ENCODE data around the gene KRTAP10-6.

DNA sequence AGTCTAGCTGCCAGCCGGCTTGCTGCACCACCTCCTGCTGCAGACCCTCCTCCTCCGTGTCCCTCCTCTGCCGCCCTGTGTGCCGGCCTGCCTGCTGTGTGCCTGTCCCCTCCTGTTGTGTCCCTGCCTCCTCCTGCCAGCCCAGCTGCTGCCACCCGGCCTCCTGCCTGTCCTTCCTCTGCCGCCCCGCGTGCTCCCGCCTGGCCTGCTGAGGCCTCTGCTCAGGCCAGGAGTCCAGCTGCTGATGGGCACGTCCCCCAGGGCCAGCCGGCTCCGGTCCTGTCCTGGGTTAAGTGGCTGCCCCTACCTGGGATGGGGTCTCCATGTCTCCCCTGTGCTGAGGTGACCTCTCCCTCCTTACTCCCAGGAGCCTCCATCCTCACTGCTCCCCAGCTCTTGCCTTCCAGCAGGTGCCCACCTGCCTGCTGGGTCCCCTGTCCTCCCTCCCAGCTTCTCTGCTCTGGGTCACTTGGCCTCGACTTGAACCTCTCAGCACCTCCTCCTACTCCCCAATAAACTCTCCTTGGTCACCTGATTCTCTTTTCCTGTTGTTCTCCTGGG lies 20.4 kb upstream of the KRTAP10-6 start:
- no peak for TF ChIP-seq EP300 (IDR thresholded peaks at IDR 0.05; ENCODE audit: borderline replicate concordance)
- TF ChIP-seq, protein P1, sequence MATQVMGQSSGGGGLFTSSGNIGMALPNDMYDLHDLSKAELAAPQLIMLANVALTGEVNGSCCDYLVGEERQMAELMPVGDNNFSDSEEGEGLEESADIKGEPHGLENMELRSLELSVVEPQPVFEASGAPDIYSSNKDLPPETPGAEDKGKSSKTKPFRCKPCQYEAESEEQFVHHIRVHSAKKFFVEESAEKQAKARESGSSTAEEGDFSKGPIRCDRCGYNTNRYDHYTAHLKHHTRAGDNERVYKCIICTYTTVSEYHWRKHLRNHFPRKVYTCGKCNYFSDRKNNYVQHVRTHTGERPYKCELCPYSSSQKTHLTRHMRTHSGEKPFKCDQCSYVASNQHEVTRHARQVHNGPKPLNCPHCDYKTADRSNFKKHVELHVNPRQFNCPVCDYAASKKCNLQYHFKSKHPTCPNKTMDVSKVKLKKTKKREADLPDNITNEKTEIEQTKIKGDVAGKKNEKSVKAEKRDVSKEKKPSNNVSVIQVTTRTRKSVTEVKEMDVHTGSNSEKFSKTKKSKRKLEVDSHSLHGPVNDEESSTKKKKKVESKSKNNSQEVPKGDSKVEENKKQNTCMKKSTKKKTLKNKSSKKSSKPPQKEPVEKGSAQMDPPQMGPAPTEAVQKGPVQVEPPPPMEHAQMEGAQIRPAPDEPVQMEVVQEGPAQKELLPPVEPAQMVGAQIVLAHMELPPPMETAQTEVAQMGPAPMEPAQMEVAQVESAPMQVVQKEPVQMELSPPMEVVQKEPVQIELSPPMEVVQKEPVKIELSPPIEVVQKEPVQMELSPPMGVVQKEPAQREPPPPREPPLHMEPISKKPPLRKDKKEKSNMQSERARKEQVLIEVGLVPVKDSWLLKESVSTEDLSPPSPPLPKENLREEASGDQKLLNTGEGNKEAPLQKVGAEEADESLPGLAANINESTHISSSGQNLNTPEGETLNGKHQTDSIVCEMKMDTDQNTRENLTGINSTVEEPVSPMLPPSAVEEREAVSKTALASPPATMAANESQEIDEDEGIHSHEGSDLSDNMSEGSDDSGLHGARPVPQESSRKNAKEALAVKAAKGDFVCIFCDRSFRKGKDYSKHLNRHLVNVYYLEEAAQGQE (IDR thresholded peaks at IDR 0.05; ENCODE audit: low read depth), result no peak

Data from Ishikawa (cell line).